HepG2 (cell line): ENCODE measurements around the gene CHD9. TPM values are rescaled to one million over a fixed set of nuclear protein-coding genes. Genes with fewer than 3 reads are reported as not detected.
A peak's percentile ranks its signal among the peaks of the same experiment; 100 is the strongest.

Experiments
- GPN1 ChIP-seq: sonication (generic); formaldehyde crosslinking; IDR thresholded peaks from 2 replicates; pipeline ENCODE4 v1.5.1; 2020; ENCODE audit warnings: missing genetic modification reagents, borderline replicate concordance
- HOXA5 ChIP-seq: sonication (generic); formaldehyde crosslinking; IDR thresholded peaks from 2 replicates; pipeline ENCODE4 v1.4.0; 2020; ENCODE audit warnings: missing genetic modification reagents
- MIER2 ChIP-seq: IDR thresholded peaks from 2 replicates; pipeline ENCODE4 v1.6.1; 2016; ENCODE audit warnings: missing biosample characterization, missing genetic modification reagents
- NCOA2 ChIP-seq: sonication (generic); formaldehyde crosslinking; IDR thresholded peaks from 2 replicates; pipeline ENCODE4 v1.8.0; 2022; ENCODE audit warnings: inconsistent platforms
- NFE2L1 ChIP-seq: sonication (generic); formaldehyde crosslinking; IDR thresholded peaks from 2 replicates; pipeline ENCODE4 v1.4.0; 2020; ENCODE audit warnings: missing genetic modification reagents, mild to moderate bottlenecking, borderline replicate concordance
- NFKBIZ ChIP-seq: IDR thresholded peaks from 2 replicates; pipeline ENCODE4 v1.6.1; 2018; ENCODE audit warnings: missing genetic modification reagents, missing compliant biosample characterization
- RFX5 ChIP-seq: IDR thresholded peaks from 2 replicates; pipeline ENCODE4 v1.6.1; 2011; ENCODE audit warnings: low read depth, low read length, improper control_type of control experiment
- SALL1 ChIP-seq: sonication (generic); formaldehyde crosslinking; IDR thresholded peaks from 2 replicates; pipeline ENCODE4 v1.8.0; 2022; ENCODE audit warnings: mild to moderate bottlenecking, missing genetic modification reagents
- TARDBP ChIP-seq: sonication (generic); formaldehyde crosslinking; IDR thresholded peaks from 2 replicates; pipeline ENCODE4 v1.8.0; 2022; ENCODE audit warnings: mild to moderate bottlenecking, missing genetic modification reagents
- XRCC5 ChIP-seq: fragments of 200-400 bp; formaldehyde crosslinking; optimal IDR thresholded peaks from 2 replicates; pipeline ENCODE3; 2017; ENCODE audit warnings: mild to moderate bottlenecking, low read length
- ZC3H13 ChIP-seq: sonication (generic); formaldehyde crosslinking; IDR thresholded peaks from 2 replicates; pipeline ENCODE4 v1.8.1; 2023; ENCODE audit warnings: mild to moderate bottlenecking, missing genetic modification reagents, moderate library complexity
- ZNF224 ChIP-seq: sonication (generic); formaldehyde crosslinking; IDR thresholded peaks from 2 replicates; pipeline ENCODE4 v1.5.0; 2020; ENCODE audit warnings: mild to moderate bottlenecking, missing genetic modification reagents
- ZNF230 ChIP-seq: sonication (generic); formaldehyde crosslinking; IDR thresholded peaks from 2 replicates; pipeline ENCODE4 v1.4.0; 2020; ENCODE audit warnings: mild to moderate bottlenecking, missing genetic modification reagents
- ZNF317 ChIP-seq: sonication (generic); formaldehyde crosslinking; IDR thresholded peaks from 2 replicates; pipeline ENCODE4 v1.5.0; 2020; ENCODE audit warnings: mild to moderate bottlenecking, missing genetic modification reagents
- ZNF546 ChIP-seq: sonication (generic); formaldehyde crosslinking; conservative IDR thresholded peaks from 2 replicates; pipeline ENCODE4 v1.8.1; 2023; ENCODE audit warnings: mild to moderate bottlenecking, missing genetic modification reagents
- ZNF614 ChIP-seq: IDR thresholded peaks from 2 replicates; pipeline ENCODE4 v1.6.1; 2018; ENCODE audit warnings: missing biosample characterization, missing genetic modification reagents, inconsistent platforms, borderline replicate concordance
- ZNF75D ChIP-seq: sonication (generic); formaldehyde crosslinking; IDR thresholded peaks from 2 replicates; pipeline ENCODE4 v1.8.1; 2023; ENCODE audit warnings: missing genetic modification reagents, mild to moderate bottlenecking, borderline replicate concordance
- ZNF788 ChIP-seq: sonication (generic); formaldehyde crosslinking; IDR thresholded peaks from 2 replicates; pipeline ENCODE4 v1.5.0; 2020; ENCODE audit warnings: mild to moderate bottlenecking, missing genetic modification reagents, borderline replicate concordance
- polyA plus RNA-seq, 8 experiments: library from polyadenylated mRNA; depleted of rRNA in 3 of 8; stranded (reverse) in 7 of 8; unstranded in 1 of 8; fragments of >200 nt; fragmentation: Illumina TruSeq in 4 of 8; extraction: Trizol in 4 of 8; gene quantifications; 2 replicates each; pipeline versions ENCODE4 v1.2.1 to v1.2.3, GENCODE V29; 2011 to 2016; ENCODE audit warnings: low read depth in 4 of 8, missing spikeins in 1 of 8, mixed read lengths in 1 of 8; ENCODE audit not compliant: insufficient read depth in 1 of 8
- total RNA-seq, 5 experiments: library from RNA; depleted of rRNA; stranded (reverse); fragments of >200 nt; fragmentation: Illumina TruSeq; extraction: Trizol; gene quantifications; 2 replicates each; pipeline ENCODE4 v1.2.3, GENCODE V29; 2016; ENCODE audit warnings: low read depth in 1 of 5
- TF ChIP-seq, protein P1 (sequence below): sonication (generic); formaldehyde crosslinking; IDR thresholded peaks from 2 replicates; pipeline ENCODE4 v1.4.0; 2020; ENCODE audit warnings: missing genetic modification reagents
- TF ChIP-seq, protein P2 (sequence below): sonication (generic); formaldehyde crosslinking; IDR thresholded peaks from 2 replicates; pipeline ENCODE4 v1.4.0; 2020; ENCODE audit warnings: missing genetic modification reagents; ENCODE audit errors: not compliant biosample characterization
- TF ChIP-seq, protein P3 (sequence below): sonication (generic); formaldehyde crosslinking; conservative IDR thresholded peaks from 2 replicates; pipeline ENCODE4 v1.4.0; 2020; ENCODE audit warnings: missing genetic modification reagents

The CHD9 gene
- total and polyA plus RNA-seq, 2 of the 13 experiments (the other 11 are each of a cell fraction or from before 2014, with no cell fraction given): 23.4 to 27.7 TPM

DNA sequence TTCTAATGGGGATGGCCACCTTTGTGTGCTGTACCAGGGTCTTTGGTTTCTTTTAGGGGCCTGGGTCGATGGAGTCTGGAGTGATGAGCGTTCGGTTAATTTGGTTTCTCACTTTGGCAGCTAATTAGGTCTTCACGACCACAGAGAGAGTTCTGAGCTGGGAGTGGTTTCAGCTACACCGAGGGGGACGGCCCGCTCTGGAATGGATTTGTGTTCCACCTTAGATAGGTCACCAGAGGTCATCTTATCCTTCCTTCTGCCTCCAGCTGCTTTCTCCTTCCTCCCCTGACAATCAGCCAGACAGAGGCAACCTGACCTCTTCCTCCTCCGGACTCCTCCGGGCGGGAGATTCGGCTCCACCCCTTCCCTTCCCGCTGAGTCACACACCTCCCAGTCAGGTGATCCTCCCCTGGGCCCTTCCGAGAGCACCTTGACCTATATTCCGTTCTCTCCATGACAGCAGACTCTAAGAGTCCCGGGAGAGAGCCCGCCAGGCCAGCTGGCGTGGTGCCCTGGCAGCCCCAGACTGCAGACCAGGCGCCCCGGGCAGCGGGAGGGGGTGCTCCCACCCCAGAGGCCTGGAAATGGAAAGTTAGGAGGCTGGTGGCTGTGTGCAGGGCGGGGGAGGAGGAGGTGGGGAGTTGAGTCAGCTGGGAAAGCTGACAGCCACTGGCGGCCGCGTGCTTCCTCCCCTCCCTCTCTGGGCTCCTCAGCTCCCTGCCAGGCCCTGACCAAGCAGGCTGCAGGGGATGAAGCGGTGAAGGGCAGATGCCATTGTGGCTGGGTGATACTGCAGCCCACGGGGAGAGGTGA is 44.7 kb downstream of the CHD9 start (continued):
- TF ChIP-seq, protein P1, sequence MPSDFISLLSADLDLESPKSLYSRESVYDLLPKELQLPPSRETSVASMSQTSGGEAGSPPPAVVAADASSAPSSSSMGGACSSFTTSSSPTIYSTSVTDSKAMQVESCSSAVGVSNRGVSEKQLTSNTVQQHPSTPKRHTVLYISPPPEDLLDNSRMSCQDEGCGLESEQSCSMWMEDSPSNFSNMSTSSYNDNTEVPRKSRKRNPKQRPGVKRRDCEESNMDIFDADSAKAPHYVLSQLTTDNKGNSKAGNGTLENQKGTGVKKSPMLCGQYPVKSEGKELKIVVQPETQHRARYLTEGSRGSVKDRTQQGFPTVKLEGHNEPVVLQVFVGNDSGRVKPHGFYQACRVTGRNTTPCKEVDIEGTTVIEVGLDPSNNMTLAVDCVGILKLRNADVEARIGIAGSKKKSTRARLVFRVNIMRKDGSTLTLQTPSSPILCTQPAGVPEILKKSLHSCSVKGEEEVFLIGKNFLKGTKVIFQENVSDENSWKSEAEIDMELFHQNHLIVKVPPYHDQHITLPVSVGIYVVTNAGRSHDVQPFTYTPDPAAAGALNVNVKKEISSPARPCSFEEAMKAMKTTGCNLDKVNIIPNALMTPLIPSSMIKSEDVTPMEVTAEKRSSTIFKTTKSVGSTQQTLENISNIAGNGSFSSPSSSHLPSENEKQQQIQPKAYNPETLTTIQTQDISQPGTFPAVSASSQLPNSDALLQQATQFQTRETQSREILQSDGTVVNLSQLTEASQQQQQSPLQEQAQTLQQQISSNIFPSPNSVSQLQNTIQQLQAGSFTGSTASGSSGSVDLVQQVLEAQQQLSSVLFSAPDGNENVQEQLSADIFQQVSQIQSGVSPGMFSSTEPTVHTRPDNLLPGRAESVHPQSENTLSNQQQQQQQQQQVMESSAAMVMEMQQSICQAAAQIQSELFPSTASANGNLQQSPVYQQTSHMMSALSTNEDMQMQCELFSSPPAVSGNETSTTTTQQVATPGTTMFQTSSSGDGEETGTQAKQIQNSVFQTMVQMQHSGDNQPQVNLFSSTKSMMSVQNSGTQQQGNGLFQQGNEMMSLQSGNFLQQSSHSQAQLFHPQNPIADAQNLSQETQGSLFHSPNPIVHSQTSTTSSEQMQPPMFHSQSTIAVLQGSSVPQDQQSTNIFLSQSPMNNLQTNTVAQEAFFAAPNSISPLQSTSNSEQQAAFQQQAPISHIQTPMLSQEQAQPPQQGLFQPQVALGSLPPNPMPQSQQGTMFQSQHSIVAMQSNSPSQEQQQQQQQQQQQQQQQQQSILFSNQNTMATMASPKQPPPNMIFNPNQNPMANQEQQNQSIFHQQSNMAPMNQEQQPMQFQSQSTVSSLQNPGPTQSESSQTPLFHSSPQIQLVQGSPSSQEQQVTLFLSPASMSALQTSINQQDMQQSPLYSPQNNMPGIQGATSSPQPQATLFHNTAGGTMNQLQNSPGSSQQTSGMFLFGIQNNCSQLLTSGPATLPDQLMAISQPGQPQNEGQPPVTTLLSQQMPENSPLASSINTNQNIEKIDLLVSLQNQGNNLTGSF (CRISPR knock-in tag): no peak
- TF ChIP-seq ZNF75D (CRISPR knock-in tag): no peak
- TF ChIP-seq, protein P2, sequence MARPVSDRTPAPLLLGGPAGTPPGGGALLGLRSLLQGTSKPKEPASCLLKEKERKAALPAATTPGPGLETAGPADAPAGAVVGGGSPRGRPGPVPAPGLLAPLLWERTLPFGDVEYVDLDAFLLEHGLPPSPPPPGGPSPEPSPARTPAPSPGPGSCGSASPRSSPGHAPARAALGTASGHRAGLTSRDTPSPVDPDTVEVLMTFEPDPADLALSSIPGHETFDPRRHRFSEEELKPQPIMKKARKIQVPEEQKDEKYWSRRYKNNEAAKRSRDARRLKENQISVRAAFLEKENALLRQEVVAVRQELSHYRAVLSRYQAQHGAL (CRISPR knock-in tag): no peak
- TF ChIP-seq ZNF317: peak; percentile 81
- no peak for TF ChIP-seq GPN1
- TF ChIP-seq HOXA5 (CRISPR knock-in tag): no peak
- TF ChIP-seq TARDBP (CRISPR knock-in tag): 0 out of 2 replicates have a peak, but pooled peaks have one; percentile 3
- TF ChIP-seq ZNF788: peak; percentile 43; the same call in 1 of the 2 replicates
- no peak for TF ChIP-seq ZNF230 (CRISPR knock-in tag)
- TF ChIP-seq ZC3H13 (CRISPR knock-in tag): no peak
- no peak for TF ChIP-seq MIER2 (CRISPR knock-in tag)
- TF ChIP-seq ZNF614 (CRISPR knock-in tag): 0 out of 2 replicates have a peak, but pooled peaks have one; percentile 17
- 0 out of 2 replicates have a peak, but pooled peaks have one; percentile 8 for TF ChIP-seq ZNF224 (CRISPR knock-in tag)
- TF ChIP-seq SALL1: no peak; the same call in 1 of the 2 replicates
- no peak for TF ChIP-seq RFX5
- TF ChIP-seq, protein P3, sequence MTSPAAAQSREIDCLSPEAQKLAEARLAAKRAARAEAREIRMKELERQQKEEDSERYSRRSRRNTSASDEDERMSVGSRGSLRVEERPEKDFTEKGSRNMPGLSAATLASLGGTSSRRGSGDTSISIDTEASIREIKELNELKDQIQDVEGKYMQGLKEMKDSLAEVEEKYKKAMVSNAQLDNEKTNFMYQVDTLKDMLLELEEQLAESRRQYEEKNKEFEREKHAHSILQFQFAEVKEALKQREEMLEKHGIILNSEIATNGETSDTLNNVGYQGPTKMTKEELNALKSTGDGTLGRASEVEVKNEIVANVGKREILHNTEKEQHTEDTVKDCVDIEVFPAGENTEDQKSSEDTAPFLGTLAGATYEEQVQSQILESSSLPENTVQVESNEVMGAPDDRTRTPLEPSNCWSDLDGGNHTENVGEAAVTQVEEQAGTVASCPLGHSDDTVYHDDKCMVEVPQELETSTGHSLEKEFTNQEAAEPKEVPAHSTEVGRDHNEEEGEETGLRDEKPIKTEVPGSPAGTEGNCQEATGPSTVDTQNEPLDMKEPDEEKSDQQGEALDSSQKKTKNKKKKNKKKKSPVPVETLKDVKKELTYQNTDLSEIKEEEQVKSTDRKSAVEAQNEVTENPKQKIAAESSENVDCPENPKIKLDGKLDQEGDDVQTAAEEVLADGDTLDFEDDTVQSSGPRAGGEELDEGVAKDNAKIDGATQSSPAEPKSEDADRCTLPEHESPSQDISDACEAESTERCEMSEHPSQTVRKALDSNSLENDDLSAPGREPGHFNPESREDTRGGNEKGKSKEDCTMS (CRISPR knock-in tag): no peak
- TF ChIP-seq ZNF546: no peak
- TF ChIP-seq NCOA2: peak; percentile 41
- TF ChIP-seq XRCC5: peak; percentile 86
- TF ChIP-seq NFE2L1 (CRISPR knock-in tag): peak; percentile 72; the same call in 1 of the 2 replicates
- TF ChIP-seq NFKBIZ: no peak
